ENCODE data around the gene AGPAT4.

The AGPAT4 gene

DNA sequence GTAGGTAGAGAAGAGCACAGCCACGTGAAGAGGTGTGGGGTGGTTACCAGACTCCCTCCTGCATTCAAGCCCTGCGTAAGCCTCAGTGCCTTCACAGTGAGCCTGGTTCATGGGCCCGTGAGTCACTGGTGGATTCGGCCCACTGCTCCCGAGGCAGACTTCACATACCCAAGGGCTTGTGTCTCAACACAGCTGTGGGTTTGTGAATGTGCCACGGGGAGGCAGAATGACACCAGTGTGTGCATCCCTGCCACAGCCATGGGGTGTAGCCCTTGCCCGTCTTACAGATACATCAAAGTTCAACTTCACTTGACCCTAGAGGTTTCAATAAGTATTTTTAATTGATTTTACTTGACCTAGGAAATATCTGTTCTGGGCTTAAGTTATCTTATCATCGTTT, 173.8 kb downstream of the AGPAT4 start:
- Histone ChIP-seq H3K23ac (ENCODE audit: low read length) (no peak overlapping the region), H3K4me2 (ENCODE audit: low read length) (no peak overlapping the region), H2BK15ac (replicated peaks; ENCODE audit: low read depth) (no peak overlapping the region), H3K4ac (ENCODE audit: low read depth, low read length) (no peak overlapping the region), H3K9ac (ENCODE audit: low read length) (no peak overlapping the region), H3K27me3 (ENCODE audit: insufficient read depth, low read length, poor library complexity) (no peaks in the 10 kb centered on the region), H3K4me3 (ENCODE audit: low read length) (no peak overlapping the region), H3K56ac (ENCODE audit: low read length) (no peak overlapping the region), H4K5ac (ENCODE audit: low read length) (no peak overlapping the region), H3K79me2 (ENCODE audit: control insufficient read depth, insufficient read depth, low read length) (no peaks in the 10 kb centered on the region), H3K79me1 (ENCODE audit: low read length) (no peaks in the 10 kb centered on the region), H2AK5ac (ENCODE audit: low read length) (no peak overlapping the region), H4K8ac (ENCODE audit: low read depth, low read length) (no peak overlapping the region), H3K18ac (ENCODE audit: low read length) (no peak overlapping the region), H2BK5ac (ENCODE audit: low read length) (no peak overlapping the region), H3K36me3 (ENCODE audit: control insufficient read depth, insufficient read depth, low read length) (peaks cover 5% of the 10 kb centered on the region), H3K27ac (ENCODE audit: low read depth, low read length) (no peak overlapping the region), H3K4me1 (ENCODE audit: control insufficient read depth, low read depth, low read length) (no peaks in the 10 kb centered on the region), H2BK120ac (ENCODE audit: low read depth, low read length) (no peak overlapping the region)
- no CpG with 5 or more reads among the region's 8 CpGs for WGBS (ENCODE audit: extremely low coverage, insufficient coverage, low lambda C conversion rate)
- DNase-seq, result no peak

DNA sequence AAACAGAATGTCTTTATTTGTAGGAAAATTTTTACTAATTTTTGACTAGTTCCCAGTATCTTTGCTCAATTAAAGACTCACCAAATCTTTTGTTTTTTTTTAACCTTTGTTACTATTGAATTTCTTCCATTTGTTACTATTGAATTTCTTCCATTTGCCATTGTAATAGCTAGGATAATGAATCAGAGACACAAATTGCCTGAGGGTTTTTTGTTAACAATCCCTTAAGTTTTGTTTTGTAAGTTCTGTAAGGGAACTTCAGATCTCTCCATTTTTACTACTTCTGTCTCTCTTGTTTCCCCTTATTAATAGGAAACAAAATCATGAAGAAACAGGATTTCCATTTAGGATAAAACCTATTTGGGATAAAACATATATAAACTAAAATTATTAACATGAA, 177.9 kb downstream of the AGPAT4 start:
- Histone ChIP-seq H2BK120ac (ENCODE audit: low read depth, low read length) (no peak overlapping the region), H4K5ac (ENCODE audit: low read length) (no peak overlapping the region), H3K36me3 (ENCODE audit: control insufficient read depth, insufficient read depth, low read length) (peaks cover 5% of the 10 kb centered on the region)

DNA sequence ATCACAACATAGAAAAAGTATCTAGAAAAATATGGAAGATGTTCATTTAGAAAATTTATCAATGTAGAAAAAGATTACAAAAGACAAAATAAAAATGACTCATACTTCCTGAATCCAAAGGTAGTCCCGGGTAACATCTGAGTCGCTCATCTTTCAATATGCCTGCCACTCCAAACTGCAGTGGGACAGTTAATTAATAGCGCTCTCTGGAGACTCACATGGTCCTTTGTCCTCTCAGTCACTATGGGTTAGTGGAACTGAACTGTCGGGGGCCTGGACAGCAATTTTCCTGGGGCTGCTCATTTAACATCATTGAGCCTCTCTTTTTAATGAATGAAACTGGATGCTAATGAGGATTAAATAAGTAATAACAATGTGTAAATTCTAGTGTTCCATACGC, 178.9 kb downstream of the AGPAT4 start:
- Histone ChIP-seq H3K56ac (ENCODE audit: low read length) (no peak overlapping the region), H3K79me1 (ENCODE audit: low read length) (no peaks in the 10 kb centered on the region), H3K27ac (ENCODE audit: low read depth, low read length) (no peak overlapping the region), H4K5ac (ENCODE audit: low read length) (no peak overlapping the region), H2BK5ac (ENCODE audit: low read length) (no peak overlapping the region), H3K4ac (ENCODE audit: low read depth, low read length) (no peak overlapping the region), H3K9ac (ENCODE audit: low read length) (no peak overlapping the region), H3K4me3 (ENCODE audit: low read length) (no peak overlapping the region), H3K4me2 (ENCODE audit: low read length) (no peak overlapping the region), H3K23ac (ENCODE audit: low read length) (no peak overlapping the region), H3K4me1 (ENCODE audit: control insufficient read depth, low read depth, low read length) (no peaks in the 10 kb centered on the region), H3K79me2 (ENCODE audit: control insufficient read depth, insufficient read depth, low read length) (no peaks in the 10 kb centered on the region), H2BK15ac (replicated peaks; ENCODE audit: low read depth) (no peak overlapping the region), H2BK120ac (ENCODE audit: low read depth, low read length) (no peak overlapping the region), H2AK5ac (ENCODE audit: low read length) (no peak overlapping the region), H4K8ac (ENCODE audit: low read depth, low read length) (no peak overlapping the region), H3K18ac (ENCODE audit: low read length) (no peak overlapping the region), H3K36me3 (ENCODE audit: control insufficient read depth, insufficient read depth, low read length) (peaks cover 5% of the 10 kb centered on the region), H3K27me3 (ENCODE audit: insufficient read depth, low read length, poor library complexity) (no peaks in the 10 kb centered on the region)
- no peak for DNase-seq
- no CpG with 5 or more reads among the region's 5 CpGs for WGBS (ENCODE audit: extremely low coverage, insufficient coverage, low lambda C conversion rate)

More for the DNA sequence above, 177.9 kb downstream of the AGPAT4 start:
- Histone ChIP-seq H2BK5ac (ENCODE audit: low read length) (no peak overlapping the region), H3K27me3 (ENCODE audit: insufficient read depth, low read length, poor library complexity) (no peaks in the 10 kb centered on the region), H3K4me3 (ENCODE audit: low read length) (no peak overlapping the region), H3K56ac (ENCODE audit: low read length) (no peak overlapping the region), H3K9ac (ENCODE audit: low read length) (no peak overlapping the region), H3K4ac (ENCODE audit: low read depth, low read length) (no peak overlapping the region), H4K8ac (ENCODE audit: low read depth, low read length) (no peak overlapping the region), H2AK5ac (ENCODE audit: low read length) (no peak overlapping the region), H2BK15ac (replicated peaks; ENCODE audit: low read depth) (no peak overlapping the region), H3K4me2 (ENCODE audit: low read length) (no peak overlapping the region), H3K79me2 (ENCODE audit: control insufficient read depth, insufficient read depth, low read length) (no peaks in the 10 kb centered on the region), H3K4me1 (ENCODE audit: control insufficient read depth, low read depth, low read length) (no peaks in the 10 kb centered on the region), H3K79me1 (ENCODE audit: low read length) (no peaks in the 10 kb centered on the region), H3K27ac (ENCODE audit: low read depth, low read length) (no peak overlapping the region), H3K18ac (ENCODE audit: low read length) (no peak overlapping the region), H3K23ac (ENCODE audit: low read length) (no peak overlapping the region)
- no peak for DNase-seq

DNA sequence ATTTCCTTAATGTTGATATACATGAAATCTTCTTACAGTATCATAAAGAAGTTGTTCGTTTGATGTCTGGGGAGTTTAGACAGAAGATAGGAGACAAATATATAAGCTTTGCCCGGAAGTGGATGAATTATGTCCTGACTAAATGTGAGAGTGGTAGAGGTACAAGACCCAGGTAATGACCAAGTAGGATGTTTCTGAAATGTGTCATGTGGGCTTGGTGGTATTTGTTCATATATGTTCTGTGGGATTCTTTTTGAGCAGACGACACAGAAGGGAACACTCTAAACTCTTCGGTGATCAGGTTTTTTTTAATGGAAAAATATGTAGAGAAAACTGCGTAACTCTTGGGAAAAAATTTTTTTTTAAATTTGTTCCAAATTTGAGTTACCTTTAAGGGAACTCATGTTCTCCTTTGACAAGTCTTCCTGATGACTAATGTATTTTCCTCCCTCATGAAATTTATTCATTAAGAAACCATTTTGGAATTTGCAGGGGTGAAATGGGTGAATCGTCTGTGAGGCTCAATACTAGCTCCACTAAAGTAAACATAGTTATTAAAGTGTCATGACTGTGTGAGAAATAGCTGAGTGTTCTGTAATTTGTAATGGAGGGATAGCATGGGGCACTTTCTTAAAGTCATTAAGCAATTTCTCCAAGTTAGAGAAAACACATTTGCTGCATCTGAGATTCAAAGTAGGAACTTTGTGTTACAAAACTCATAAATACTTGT, 181.7 kb downstream of the AGPAT4 start:
- no peaks in the 10 kb centered on the region for H3K79me2 ChIP-seq (ENCODE audit: control insufficient read depth, insufficient read depth, low read length)
- H4K5ac ChIP-seq (ENCODE audit: low read length), result no peak overlapping the region
- no peak overlapping the region for H2BK120ac ChIP-seq (ENCODE audit: low read depth, low read length)
- H2BK5ac ChIP-seq (ENCODE audit: low read length), result no peak overlapping the region
- no peak overlapping the region for H3K18ac ChIP-seq (ENCODE audit: low read length)
- H3K4me1 ChIP-seq (ENCODE audit: control insufficient read depth, low read depth, low read length), result no peaks in the 10 kb centered on the region
- no peak overlapping the region for H3K23ac ChIP-seq (ENCODE audit: low read length)
- peaks cover 4% of the 10 kb centered on the region for H3K36me3 ChIP-seq (ENCODE audit: control insufficient read depth, insufficient read depth, low read length)
- no peak overlapping the region for H3K27ac ChIP-seq (ENCODE audit: low read depth, low read length)
- WGBS (ENCODE audit: extremely low coverage, insufficient coverage, low lambda C conversion rate), result no CpG with 5 or more reads among the region's 6 CpGs
- no peak overlapping the region for H3K9ac ChIP-seq (ENCODE audit: low read length)
- DNase-seq, result no peak
- H3K27me3 ChIP-seq (ENCODE audit: insufficient read depth, low read length, poor library complexity), result no peaks in the 10 kb centered on the region
- H3K4me2 ChIP-seq (ENCODE audit: low read length), result no peak overlapping the region
- no peak overlapping the region for H2AK5ac ChIP-seq (ENCODE audit: low read length)
- H3K79me1 ChIP-seq (ENCODE audit: low read length), result no peaks in the 10 kb centered on the region
- H4K8ac ChIP-seq (ENCODE audit: low read depth, low read length), result no peak overlapping the region
- no peak overlapping the region for H3K4ac ChIP-seq (ENCODE audit: low read depth, low read length)
- H3K56ac ChIP-seq (ENCODE audit: low read length), result no peak overlapping the region
- no peak overlapping the region for H2BK15ac ChIP-seq (replicated peaks; ENCODE audit: low read depth)
- H3K4me3 ChIP-seq (ENCODE audit: low read length), result no peak overlapping the region

DNA sequence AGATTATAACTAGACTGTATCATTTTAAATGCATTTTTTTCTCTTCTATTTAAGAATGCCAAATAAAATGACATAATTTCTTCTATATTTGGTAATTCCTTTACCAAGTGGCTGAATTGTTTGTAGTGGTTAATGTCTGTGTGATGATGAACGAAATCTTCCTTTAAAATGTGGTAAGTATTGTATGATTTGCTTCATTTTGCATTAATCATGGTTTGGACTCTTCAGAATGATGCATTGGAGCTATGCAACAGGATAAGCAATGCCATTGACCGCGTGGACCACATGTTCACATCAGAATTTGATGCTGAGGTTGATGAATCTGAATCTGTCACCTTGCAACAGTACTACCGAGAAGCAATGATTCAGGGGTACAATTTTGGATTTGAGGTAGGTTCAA, 182.7 kb downstream of the AGPAT4 start:
- no peak overlapping the region for H3K4ac ChIP-seq (ENCODE audit: low read depth, low read length)
- peaks cover 4% of the 10 kb centered on the region for H3K36me3 ChIP-seq (ENCODE audit: control insufficient read depth, insufficient read depth, low read length)

More for the DNA sequence above, 182.7 kb downstream of the AGPAT4 start:
- Histone ChIP-seq H4K8ac (ENCODE audit: low read depth, low read length) (no peak overlapping the region), H3K27ac (ENCODE audit: low read depth, low read length) (no peak overlapping the region), H3K9ac (ENCODE audit: low read length) (no peak overlapping the region), H3K79me2 (ENCODE audit: control insufficient read depth, insufficient read depth, low read length) (no peaks in the 10 kb centered on the region), H2BK15ac (replicated peaks; ENCODE audit: low read depth) (no peak overlapping the region), H3K79me1 (ENCODE audit: low read length) (no peaks in the 10 kb centered on the region), H4K5ac (ENCODE audit: low read length) (no peak overlapping the region), H3K23ac (ENCODE audit: low read length) (no peak overlapping the region), H2BK5ac (ENCODE audit: low read length) (no peak overlapping the region), H3K4me1 (ENCODE audit: control insufficient read depth, low read depth, low read length) (no peaks in the 10 kb centered on the region), H2BK120ac (ENCODE audit: low read depth, low read length) (no peak overlapping the region), H3K4me3 (ENCODE audit: low read length) (no peak overlapping the region), H3K18ac (ENCODE audit: low read length) (no peak overlapping the region), H3K56ac (ENCODE audit: low read length) (no peak overlapping the region), H2AK5ac (ENCODE audit: low read length) (no peak overlapping the region), H3K4me2 (ENCODE audit: low read length) (no peak overlapping the region), H3K27me3 (ENCODE audit: insufficient read depth, low read length, poor library complexity) (no peaks in the 10 kb centered on the region)
- WGBS (ENCODE audit: extremely low coverage, insufficient coverage, low lambda C conversion rate), result no CpG with 5 or more reads among the region's 4 CpGs
- DNase-seq, result no peak

Measured in mesendoderm (in vitro differentiated cells).